Head of caudate nucleus (tissue), 42 donors: ENCODE data around the gene ENTPD6.

Experiments
- DNase-seq, 42 donors: peaks; one replicate each; pipeline versions ENCODE4 v3.0.0 to v3.0.0-alpha.2; 2020 to 2021; ENCODE audit warnings: mixed read lengths in 7 of 42
- intact Hi-C: fragments of 100-400 bp; cut with DNase I; formaldehyde crosslinking; loops from one replicate; pipeline ENCODE4 v1.15.0; 2022

Gene ENTPD6

DNA sequence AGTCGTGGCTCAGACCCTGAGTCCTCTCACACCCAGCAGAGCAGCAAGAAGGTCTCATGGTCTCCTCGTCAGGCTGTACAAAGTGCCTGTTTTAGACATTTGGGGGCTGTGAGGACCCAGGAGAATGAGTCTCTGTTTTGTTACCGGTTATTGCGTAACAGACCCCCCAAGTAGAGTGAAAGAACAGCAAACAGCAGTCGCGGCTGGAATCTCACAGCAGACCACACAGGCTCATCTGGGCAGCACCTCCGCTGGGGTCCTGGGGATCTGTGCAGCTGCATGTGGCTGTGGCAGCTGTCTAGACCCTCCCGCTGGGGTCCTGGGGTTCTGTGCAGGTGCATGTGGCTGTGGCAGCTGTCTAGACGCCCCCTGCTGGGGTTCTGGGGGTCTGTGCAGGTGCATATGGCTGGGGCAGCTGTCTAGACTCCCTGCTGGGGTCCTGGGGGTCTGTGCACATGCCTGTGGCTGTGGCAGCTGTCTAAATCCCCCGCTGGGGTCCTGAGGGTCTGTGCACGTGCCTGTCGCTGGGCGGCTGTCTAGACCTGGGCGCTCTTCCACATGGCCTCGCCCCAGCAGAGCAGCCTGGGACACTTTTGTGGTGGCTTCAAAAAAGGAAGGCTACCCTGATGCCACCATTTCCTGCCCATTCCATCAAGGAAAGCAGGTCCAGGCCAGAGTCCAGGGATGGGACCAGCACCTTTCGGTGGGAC is 24.7 kb downstream of the ENTPD6 start:
- intact Hi-C loops: no loop called here
- no peak for DNase-seq

DNA sequence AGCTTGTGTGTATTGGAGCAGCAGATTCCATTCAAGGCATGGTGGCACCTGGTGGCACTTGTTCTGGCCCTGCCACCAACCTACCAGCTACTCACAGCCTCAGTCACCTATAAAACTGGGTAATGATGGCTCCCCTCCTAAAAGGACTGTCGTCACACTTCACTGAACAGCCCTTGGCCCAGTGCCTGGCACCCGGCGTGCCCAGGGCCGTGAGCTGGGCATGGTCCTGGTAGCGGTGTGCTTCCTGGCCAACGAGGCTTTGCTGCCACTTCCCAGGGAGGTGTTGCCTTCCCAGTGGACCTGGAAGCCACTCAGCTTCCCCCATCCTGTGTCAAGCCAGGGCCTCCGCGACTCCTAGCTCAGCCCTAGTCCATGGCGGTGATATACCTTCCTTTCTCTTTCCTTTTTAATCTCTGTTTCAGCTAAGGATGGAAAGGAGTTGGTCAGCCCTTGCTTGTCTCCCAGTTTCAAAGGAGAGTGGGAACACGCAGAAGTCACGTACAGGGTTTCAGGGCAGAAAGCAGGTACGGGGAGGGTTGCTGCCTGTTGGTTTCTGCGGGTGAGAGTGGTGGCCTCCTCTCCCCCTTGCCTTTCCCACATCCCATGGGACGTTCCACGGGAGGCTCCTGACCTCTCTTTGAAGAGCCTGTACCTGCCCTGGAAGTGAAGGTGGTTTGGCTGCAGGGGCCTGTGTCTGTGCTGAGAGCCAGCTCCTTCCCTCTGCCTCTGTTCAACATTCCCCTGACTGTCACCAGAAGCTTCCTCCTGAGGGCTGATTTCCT is 25.5 kb downstream of the ENTPD6 start:
- intact Hi-C loops: no loop called here
- no peak for DNase-seq

DNA sequence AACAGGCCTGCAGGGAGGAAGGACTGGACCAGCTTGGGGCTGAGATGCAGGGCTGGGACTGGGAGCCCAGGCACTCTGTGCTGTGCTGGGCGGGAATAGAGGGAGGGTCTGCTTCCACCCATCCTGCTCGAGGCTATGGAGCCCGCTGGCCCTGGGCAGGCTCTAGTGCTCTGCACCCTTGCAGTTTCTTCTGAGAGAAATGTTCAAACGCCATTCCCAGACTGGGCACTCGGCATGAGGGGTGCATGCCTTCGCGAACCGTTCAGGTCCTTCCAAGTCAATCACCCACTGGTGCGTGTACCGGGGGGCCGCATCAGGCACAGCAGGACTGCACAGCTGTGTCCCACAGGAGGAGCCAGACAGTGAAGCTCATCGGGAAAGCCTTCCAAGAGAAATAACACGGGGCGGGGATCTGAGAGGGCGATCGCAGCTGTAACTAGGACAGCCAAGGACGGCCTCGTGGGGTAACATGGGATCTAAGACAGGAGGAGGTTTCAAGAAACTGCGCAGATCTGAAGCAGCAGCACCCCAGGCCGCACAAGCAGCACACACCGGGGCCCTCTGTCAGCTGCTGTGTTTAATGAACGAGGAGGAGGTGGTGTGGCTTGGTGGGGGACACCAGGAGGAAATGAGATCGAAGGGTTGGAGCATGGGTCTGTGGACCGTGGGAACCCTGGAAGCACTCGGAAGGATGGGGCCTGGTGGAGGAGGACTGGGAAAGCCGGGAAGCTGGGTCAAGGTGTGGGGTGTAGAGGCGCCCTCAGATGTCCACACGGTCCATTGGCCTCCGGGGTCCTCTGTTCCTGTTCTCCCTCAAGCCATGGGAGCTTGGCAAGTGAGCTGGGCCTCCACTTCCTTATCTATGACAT is 26.3 kb downstream of the ENTPD6 start:
- DNase-seq: no peak
- intact Hi-C loops: no loop called here

DNA sequence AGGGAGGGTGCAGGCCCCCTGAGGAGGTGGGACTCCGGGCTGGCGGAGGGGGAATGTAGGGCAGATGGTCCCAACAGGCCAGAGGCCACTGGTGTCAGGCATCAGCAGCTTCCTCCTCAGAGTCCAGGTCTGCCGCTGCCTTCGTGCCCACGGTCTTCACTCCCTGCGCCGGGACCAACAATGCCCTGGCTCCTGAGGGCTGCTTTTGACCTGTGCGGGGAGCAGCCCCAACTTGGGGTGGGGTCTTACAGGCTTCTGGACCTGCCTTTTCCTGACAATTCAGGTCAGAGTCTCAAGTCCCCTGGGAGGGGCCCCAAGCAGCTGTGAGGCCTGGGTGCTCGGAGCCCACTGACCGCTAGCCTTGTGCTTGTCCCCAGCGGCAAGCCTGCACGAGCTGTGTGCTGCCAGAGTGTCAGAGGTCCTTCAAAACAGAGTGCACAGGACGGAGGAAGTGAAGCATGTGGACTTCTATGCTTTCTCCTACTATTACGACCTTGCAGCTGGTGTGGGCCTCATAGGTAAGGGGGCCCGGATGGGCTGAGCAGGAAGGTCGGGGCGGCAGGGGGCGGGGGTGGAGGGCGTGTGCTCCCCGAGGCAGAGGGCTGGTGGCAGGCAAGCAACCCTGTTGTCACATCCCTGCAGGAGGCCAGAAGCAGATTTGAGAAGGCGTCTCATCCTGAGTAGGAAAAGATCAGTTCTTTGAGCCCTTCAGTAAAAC is 27.1 kb downstream of the ENTPD6 start:
- intact Hi-C loops: no loop called here
- DNase-seq: no peak

- no peak for DNase-seq
- intact Hi-C loops: no loop called here
These were observed 27.7 kb downstream of the ENTPD6 start for GRCh38 chr20:25223179-25223661.

GRCh38 chr20:25223765-25224720 is 28.5 kb downstream of the ENTPD6 start:
- intact Hi-C loops: no loop called here
- no peak for DNase-seq

GRCh38 chr20:25224941-25225340 is 29.4 kb downstream of the ENTPD6 start:
- intact Hi-C loops: no loop called here
- no peak for DNase-seq

DNA sequence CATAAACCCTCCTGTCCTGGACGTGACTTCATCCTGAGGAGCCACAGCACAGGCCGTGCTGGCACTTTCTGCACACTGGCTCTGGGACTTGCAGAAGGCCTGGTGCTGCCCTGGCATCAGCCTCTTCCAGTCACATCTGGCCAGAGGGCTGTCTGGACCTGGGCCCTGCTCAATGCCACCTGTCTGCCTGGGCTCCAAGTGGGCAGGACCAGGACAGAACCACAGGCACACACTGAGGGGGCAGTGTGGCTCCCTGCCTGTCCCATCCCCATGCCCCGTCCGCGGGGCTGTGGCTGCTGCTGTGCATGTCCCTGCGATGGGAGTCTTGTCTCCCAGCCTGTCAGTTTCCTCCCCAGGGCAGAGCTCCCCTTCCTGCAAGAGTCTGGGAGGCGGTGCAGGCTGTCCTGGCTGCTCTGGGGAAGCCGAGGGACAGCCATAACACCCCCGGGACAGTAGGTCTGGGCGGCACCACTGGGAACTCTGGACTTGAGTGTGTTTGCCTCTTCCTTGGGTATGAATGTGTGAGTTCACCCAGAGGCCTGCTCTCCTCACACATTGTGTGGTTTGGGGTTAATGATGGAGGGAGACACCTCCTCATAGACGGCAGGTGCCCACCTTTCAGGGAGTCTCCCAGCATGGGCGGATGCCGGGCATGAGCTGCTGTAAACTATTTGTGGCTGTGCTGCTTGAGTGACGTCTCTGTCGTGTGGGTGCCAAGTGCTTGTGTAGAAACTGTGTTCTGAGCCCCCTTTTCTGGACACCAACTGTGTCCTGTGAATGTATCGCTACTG is 30.3 kb downstream of the ENTPD6 start:
- DNase-seq: no peak
- intact Hi-C loops: no loop called here

DNA sequence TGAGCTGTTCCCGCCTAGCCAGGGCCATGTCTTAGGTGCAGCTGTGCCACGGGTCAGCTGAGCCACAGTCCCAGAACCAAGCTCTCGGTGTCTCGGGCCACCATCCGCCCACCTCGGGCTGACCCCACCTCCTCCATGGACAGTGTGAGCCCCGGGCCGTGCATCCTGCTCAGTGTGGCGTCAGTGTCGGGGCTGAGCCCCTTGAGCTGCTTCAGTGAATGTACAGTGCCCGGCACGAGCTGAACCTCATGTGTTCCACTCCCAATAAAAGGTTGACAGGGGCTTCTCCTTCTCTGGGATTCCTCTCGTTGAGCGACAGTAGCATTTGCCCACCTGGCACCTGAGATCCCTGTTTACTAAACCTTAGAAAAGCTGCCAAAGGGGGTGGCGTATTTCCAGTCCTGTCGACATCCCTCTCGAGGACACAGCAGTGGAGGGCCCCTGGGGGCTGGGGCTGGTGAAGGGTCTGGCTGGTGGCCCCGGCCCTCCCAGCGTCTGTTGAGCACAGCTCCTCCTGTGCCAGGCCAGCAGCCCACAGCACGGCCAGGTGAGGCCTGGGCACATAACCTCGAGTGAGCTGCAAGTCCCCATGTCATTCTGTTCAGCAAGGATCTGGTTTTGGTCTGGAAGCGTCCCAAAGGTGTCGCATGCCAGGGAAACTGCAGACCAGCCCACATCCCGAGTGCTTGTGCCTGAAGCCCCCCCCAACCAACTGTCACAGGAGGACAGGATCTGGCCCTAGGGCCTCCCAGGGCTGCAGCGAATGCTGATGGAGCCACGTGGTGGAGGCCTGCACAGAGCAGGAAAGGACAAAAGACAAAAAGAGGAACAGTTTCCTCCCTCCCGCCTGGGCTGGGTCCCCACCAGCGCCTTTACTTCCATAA is 31.2 kb downstream of the ENTPD6 start:
- DNase-seq: peak in 19 of 42 donors; percentile 24 to 66 (median 47)
- intact Hi-C loops: no loop called here

GRCh38 chr20:25227317-25227831 is 31.9 kb downstream of the ENTPD6 start:
- no peak for DNase-seq
- intact Hi-C loops: no loop called here

DNA sequence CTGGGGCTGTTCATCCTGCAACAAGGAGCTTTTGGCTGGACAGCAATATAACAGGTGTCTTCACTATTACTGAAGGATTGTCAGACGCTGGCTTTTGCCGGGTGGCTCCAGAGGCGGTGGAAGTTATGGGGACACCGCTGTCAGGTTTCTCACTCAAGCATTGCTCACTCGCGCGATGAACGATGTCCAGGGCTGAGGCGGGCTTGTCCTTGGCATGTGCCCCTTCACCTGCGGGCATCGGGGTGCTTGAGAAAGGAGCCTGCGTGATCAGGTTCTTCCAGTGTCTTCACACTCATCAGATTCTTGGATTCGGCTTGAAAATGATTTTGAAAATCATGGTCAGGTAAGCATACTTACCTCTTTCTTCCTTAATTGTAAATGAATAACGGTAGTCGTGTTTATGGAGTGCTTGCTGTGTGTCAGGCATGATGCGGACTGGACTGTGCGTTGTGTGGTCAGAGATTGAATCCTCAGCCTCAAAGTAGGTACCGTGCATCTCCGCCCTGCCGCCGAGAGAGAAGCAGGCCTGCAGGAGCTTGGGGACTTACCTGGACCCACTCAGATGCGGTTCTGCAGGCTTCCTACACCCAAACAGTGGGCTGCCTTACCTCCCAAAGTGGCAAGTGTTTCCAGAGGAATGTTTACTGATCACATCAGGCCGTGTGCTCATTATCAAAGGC is 34.1 kb downstream of the ENTPD6 start:
- intact Hi-C loops: no loop called here

GRCh38 chr20:25230166-25230831 is 34.8 kb downstream of the ENTPD6 start:
- intact Hi-C loops: no loop called here
- DNase-seq: no peak

More for the DNA sequence above, 34.1 kb downstream of the ENTPD6 start:
- no peak for DNase-seq

DNA sequence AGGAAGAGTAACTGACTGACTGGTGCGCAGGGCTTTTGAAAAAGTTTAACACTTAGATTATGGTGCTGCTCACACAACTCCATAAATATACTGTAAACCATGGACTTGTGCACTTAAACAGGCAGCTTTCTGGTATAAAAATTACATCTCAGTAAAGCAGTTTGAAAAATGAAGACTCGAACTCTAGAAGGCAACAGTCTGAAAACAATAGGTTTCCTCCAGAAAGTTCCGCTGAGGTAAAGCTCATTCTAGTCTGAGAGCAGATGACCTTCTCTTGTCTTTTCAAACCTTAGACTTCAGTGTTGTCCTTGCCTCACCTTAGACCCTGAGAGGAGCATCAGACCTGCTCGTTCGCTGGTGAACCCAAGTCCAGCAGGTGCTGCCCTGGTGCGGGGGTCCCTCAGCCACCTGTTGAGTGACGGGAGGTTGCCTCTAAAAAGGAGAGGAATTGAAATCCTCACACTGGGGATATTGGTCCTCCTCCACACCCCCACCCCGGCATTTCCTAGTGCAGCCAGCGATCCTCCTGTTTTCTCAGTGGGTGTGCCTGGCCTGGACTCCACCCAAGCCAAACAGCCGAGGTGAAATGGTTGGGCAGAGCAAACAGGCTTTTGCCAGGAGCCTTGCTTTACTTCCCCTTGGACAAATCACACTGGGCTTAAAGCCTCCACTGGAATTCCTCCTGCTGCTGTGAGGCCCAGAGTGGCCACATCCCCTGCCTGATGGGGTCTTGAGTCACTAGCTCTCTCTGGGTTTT is 37.7 kb downstream of the ENTPD6 start:
- intact Hi-C loops: no loop called here
- DNase-seq: no peak
